ENCODE data around the gene HARS1. TPM values are rescaled to one million over a fixed set of nuclear protein-coding genes. Genes with fewer than 3 reads are reported as not detected.
A peak's percentile ranks its signal among the peaks of the same experiment; 100 is the strongest.
"Not testable (repeated sequence)": the region's sequence is repeated elsewhere in the genome, so short reads cannot be mapped to it uniquely, and the experiment has no call there.

The HARS1 gene
- polyA plus RNA-seq, 1 experiment = 76.3 TPM

DNA sequence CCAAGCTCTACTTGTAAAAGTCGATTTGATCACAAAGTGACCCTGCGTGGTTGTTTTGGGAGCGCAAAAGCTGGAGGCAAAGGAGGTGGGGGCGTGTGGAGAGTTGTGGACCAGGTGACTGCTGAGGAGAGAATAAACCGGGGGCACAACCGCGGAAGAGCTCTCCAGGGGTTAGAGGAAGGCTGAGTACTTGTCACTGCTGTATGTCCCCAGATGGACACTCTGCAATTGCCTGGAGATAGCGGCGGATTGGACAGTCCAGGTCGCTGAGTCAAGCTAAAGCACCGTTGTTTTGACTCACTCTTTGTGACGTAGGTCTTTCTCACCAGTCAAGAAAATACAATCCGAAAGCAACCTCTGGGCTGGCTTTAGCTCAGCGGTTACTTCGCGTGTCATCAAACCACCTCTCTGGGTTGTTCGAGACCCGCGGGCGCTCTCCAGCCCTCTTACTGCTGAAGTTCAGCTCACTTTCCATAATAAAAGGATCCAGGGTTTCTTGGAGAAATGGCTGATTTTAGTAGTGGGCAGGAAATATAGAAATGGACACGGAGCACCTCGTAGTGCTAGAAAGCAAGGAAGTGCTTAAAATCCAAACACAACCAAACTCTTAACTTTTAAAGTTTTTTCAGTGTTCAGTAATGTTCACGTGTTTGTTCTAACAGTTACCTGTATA is 34.8 kb upstream of the HARS1 start:
- Histone ChIP-seq H3K27me3 (ENCODE audit: control insufficient read depth, insufficient read depth, low read length) (no peaks in the 10 kb centered on the region), H3K4me3 (ENCODE audit: low read depth, low read length) (peak overlapping the region; percentile 41), H3K36me3 (ENCODE audit: control insufficient read depth, insufficient read depth, low read length) (no peaks in the 10 kb centered on the region)
- DNase-seq (ENCODE audit: low read depth) = peak; percentile 62
- ChIA-PET POLR2A (no interaction called here), CTCF (interaction anchor here (0.6 to 1.0 kb wide), 3 partner anchors 353 to 933 kb away, joined by 3 to 5 read pairs (median 5); no protein-coding TSS in a partner anchor)
- TF ChIP-seq, protein P1, sequence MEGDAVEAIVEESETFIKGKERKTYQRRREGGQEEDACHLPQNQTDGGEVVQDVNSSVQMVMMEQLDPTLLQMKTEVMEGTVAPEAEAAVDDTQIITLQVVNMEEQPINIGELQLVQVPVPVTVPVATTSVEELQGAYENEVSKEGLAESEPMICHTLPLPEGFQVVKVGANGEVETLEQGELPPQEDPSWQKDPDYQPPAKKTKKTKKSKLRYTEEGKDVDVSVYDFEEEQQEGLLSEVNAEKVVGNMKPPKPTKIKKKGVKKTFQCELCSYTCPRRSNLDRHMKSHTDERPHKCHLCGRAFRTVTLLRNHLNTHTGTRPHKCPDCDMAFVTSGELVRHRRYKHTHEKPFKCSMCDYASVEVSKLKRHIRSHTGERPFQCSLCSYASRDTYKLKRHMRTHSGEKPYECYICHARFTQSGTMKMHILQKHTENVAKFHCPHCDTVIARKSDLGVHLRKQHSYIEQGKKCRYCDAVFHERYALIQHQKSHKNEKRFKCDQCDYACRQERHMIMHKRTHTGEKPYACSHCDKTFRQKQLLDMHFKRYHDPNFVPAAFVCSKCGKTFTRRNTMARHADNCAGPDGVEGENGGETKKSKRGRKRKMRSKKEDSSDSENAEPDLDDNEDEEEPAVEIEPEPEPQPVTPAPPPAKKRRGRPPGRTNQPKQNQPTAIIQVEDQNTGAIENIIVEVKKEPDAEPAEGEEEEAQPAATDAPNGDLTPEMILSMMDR (IDR thresholded peaks at IDR 0.05; ENCODE audit: insufficient read depth, low read depth, low read length) = no peak

DNA sequence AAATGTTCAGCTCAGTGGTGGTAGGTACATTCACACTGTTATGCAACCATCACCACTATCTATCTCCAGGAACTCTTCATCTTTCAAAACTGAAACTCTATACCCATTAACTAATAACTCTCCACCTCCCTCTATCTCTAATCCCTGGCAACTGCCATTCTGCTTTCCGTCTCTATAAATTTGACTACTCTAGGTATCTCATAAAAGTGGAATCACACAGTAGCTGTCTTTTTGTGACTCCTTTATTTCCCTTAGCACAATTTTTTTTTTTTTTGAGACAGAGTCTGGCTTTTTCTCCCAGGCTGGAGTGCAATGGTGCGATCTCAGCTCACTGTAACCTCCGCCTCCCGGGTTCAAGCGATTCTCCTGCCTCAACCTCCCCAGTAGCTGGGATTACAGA is 30.2 kb upstream of the HARS1 start:
- H3K36me3 ChIP-seq (ENCODE audit: control insufficient read depth, insufficient read depth, low read length); DNase-seq (ENCODE audit: low read depth); POLR2A ChIA-PET; H3K27me3 ChIP-seq (ENCODE audit: control insufficient read depth, insufficient read depth, low read length); H3K4me3 ChIP-seq (ENCODE audit: low read depth, low read length): not testable (repeated sequence)
- CTCF ChIA-PET = interaction anchor here (1.0 to 1.7 kb wide), 6 partner anchors 10 to 355 kb away, joined by 3 to 5 read pairs (median 4); no protein-coding TSS in a partner anchor

DNA sequence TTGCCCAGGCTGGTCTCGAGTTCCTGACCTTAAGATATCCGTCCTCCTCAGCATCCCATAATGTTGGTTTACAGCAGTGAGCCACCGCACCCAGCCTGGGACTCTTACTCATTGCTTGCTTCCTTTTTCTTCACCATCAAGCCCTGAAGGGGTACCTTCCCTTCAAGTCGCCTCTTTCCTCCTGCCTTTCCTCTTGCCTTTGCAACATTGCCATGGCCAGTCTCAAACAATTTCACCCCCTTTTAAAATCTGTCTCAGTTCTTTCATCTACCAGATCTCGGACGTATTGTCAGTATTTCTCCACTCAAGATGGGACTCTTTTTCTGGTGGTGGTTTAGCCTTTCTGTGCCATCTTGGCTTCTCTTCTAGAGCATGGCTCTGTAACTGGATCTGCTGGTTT is 29.6 kb upstream of the HARS1 start:
- POLR2A ChIA-PET; H3K27me3 ChIP-seq (ENCODE audit: control insufficient read depth, insufficient read depth, low read length); H3K36me3 ChIP-seq (ENCODE audit: control insufficient read depth, insufficient read depth, low read length); DNase-seq (ENCODE audit: low read depth); H3K4me3 ChIP-seq (ENCODE audit: low read depth, low read length): not testable (repeated sequence)
- CTCF ChIA-PET = interaction anchor here (0.8 to 3.0 kb wide), 9 partner anchors 9 to 366 kb away, joined by 3 to 20 read pairs (median 4); partner anchors contain the start of gene SLC4A9

DNA sequence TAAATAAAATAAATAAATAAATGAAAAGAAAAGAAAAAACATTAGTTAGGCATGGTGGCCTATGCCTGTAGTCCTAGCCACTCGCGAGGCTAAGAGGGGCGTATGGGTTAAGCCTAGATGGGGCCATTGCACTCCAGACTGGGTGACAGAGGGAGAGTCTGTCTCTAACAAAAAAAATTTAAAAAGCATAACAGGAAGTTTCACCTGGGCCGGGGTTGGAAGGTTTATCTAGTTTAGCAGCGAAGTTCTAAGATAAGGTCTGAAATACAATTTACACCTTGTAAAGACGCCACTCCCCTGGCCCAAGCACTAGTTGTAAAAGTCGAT is 27.1 kb upstream of the HARS1 start:
- CTCF ChIA-PET = interaction anchor here (0.5 to 3.0 kb wide), 8 partner anchors 9 to 473 kb away, joined by 3 to 20 read pairs (median 4); no protein-coding TSS in a partner anchor

DNA sequence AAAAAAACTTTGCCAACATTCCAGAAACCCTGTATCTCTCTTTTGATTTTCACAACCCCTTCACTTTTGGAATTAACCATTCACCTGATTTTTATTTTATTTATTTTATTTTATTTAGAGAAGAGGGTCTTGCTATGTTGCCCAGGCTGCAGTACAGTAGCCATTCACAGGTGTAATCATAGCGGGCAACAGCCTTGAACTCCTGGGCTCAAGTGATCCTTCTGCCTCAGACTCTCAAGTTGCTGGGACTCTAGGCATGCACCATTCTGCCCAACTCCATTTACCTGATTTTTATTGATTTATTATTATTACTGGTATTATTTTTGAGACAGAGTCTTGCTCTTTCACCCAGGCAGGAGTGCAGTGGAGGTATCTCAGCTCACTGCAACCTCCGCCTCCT is 25.1 kb upstream of the HARS1 start:
- H3K4me3 ChIP-seq (ENCODE audit: low read depth, low read length); H3K27me3 ChIP-seq (ENCODE audit: control insufficient read depth, insufficient read depth, low read length); CTCF ChIA-PET; DNase-seq (ENCODE audit: low read depth); H3K36me3 ChIP-seq (ENCODE audit: control insufficient read depth, insufficient read depth, low read length); POLR2A ChIA-PET: not testable (repeated sequence)

More for the DNA sequence above, 27.1 kb upstream of the HARS1 start:
- Histone ChIP-seq H3K27me3 (ENCODE audit: control insufficient read depth, insufficient read depth, low read length) (0 out of 2 replicates have a peak, but pooled peaks cover 1% of the 10 kb centered on the region), H3K36me3 (ENCODE audit: control insufficient read depth, insufficient read depth, low read length) (no peaks in the 10 kb centered on the region), H3K4me3 (ENCODE audit: low read depth, low read length) (no peak overlapping the region; the same call in 1 of the 2 replicates)
- TF ChIP-seq, protein P1 (IDR thresholded peaks at IDR 0.05; ENCODE audit: insufficient read depth, low read depth, low read length) = no peak
- POLR2A ChIA-PET = no interaction called here
- no peak for DNase-seq (ENCODE audit: low read depth)

DNA sequence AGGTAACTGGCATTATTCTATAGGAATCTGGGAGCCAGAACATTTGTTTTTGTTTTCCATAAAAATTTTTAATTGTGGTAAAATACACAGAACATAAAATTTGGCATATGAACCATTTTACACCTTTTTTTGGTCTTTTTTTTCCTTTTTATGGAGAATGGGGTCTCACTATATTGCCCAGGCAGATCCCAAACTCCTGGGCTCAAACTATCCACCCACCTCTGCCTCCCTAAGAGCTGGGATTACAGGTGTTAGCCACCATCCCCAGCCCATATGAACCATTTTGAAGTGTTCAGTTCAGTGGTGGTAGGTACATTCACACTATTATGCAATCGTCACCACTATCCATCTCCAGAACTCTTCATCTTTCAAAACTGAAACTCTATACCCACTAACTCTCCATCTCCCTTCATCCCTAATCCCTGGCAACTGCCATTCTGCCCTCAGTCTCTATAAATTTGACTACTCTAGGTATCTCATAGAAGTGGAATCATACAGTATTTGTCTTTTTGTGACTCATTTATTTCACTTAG is 22.5 kb upstream of the HARS1 start:
- CTCF ChIA-PET = no interaction called here
- Histone ChIP-seq H3K36me3 (ENCODE audit: control insufficient read depth, insufficient read depth, low read length) (no peaks in the 10 kb centered on the region), H3K27me3 (ENCODE audit: control insufficient read depth, insufficient read depth, low read length) (no peaks in the 10 kb centered on the region), H3K4me3 (ENCODE audit: low read depth, low read length) (no peak overlapping the region)
- TF ChIP-seq, protein P1 (IDR thresholded peaks at IDR 0.05; ENCODE audit: insufficient read depth, low read depth, low read length) = no peak
- DNase-seq (ENCODE audit: low read depth) = no peak
- POLR2A ChIA-PET = no interaction called here

Measured in BJ (cell line).